ENCODE data around the gene DAB1. TPM values are rescaled to one million over a fixed set of nuclear protein-coding genes. Genes with fewer than 3 reads are reported as not detected.

The DAB1 gene
- polyA plus RNA-seq, 1 donor from 2014 or later, result 11.4 TPM

- Histone ChIP-seq H3K4me2 (ENCODE audit: low read length) (no peak overlapping the region), H3K79me2 (replicated peaks; ENCODE audit: insufficient read depth, low read length) (no peaks in the 10 kb centered on the region), H3K36me3 (ENCODE audit: insufficient read depth, low read length) (no peaks in the 10 kb centered on the region), H3K4me3 (ENCODE audit: low read length) (no peak overlapping the region), H4K20me1 (ENCODE audit: insufficient read depth) (no peaks in the 10 kb centered on the region), H2AFZ (ENCODE audit: low read depth, low read length) (no peak overlapping the region), H3K27me3 (ENCODE audit: insufficient read depth, low read depth, low read length) (no peaks in the 10 kb centered on the region), H3K9ac (ENCODE audit: low read length) (no peak overlapping the region), H3K9me3 (ENCODE audit: low read length) (no peaks in the 10 kb centered on the region), H3K9me2 (ENCODE audit: insufficient read depth, low read length) (no peaks in the 10 kb centered on the region), H3K27ac (ENCODE audit: low read length) (no peak overlapping the region), H3F3A (ENCODE audit: insufficient read depth, low read length, poor library complexity, severe bottlenecking) (no peaks in the 10 kb centered on the region)
- TF ChIP-seq MXI1 (conservative IDR thresholded peaks at IDR 0.05; ENCODE audit: poor library complexity, severe bottlenecking), result no peak
- no peak for TF ChIP-seq REST (IDR thresholded peaks at IDR 0.05; ENCODE audit: borderline replicate concordance)
- TF ChIP-seq RAD21 (conservative IDR thresholded peaks at IDR 0.05), result no peak
- TF ChIP-seq EP300 (conservative IDR thresholded peaks at IDR 0.05; ENCODE audit: poor library complexity, severe bottlenecking), result no peak
- TF ChIP-seq TAF1 (IDR thresholded peaks at IDR 0.05; ENCODE audit: low read depth), result no peak
- no peak for TF ChIP-seq POLR2AphosphoS5 (IDR thresholded peaks at IDR 0.05)
- TF ChIP-seq CTCF (IDR thresholded peaks at IDR 0.05; ENCODE audit: poor library complexity, severe bottlenecking), result no peak
- no peak for TF ChIP-seq SMC3 (conservative IDR thresholded peaks at IDR 0.05; ENCODE audit: poor library complexity)
- no peak for TF ChIP-seq EZH2 (IDR thresholded peaks at IDR 0.05; ENCODE audit: borderline replicate concordance, insufficient read depth, low read length, poor library complexity, severe bottlenecking)
Observed at GRCh38 chr1:57302812-57303596, 120.9 kb downstream of the DAB1 start.

GRCh38 chr1:57300186-57300585 is 123.7 kb downstream of the DAB1 start:
- no peaks in the 10 kb centered on the region for H3K9me2 ChIP-seq (ENCODE audit: insufficient read depth, low read length)
- no peaks in the 10 kb centered on the region for H3K27me3 ChIP-seq (ENCODE audit: insufficient read depth, low read depth, low read length)
- no peak overlapping the region for H3K4me3 ChIP-seq (ENCODE audit: low read length)
- no peaks in the 10 kb centered on the region for H3K9me3 ChIP-seq (ENCODE audit: low read length)
- no peak overlapping the region for H3K9ac ChIP-seq (ENCODE audit: low read length)
- no peaks in the 10 kb centered on the region for H4K20me1 ChIP-seq (ENCODE audit: insufficient read depth)
- no peak for TF ChIP-seq REST (IDR thresholded peaks at IDR 0.05; ENCODE audit: borderline replicate concordance)
- TF ChIP-seq CTCF (IDR thresholded peaks at IDR 0.05; ENCODE audit: poor library complexity, severe bottlenecking), result no peak
- TF ChIP-seq RAD21 (conservative IDR thresholded peaks at IDR 0.05), result no peak
- no peak for TF ChIP-seq SMC3 (conservative IDR thresholded peaks at IDR 0.05; ENCODE audit: poor library complexity)
- TF ChIP-seq POLR2AphosphoS5 (IDR thresholded peaks at IDR 0.05), result no peak
- no peak for TF ChIP-seq TAF1 (IDR thresholded peaks at IDR 0.05; ENCODE audit: low read depth)
- TF ChIP-seq EZH2 (IDR thresholded peaks at IDR 0.05; ENCODE audit: borderline replicate concordance, insufficient read depth, low read length, poor library complexity, severe bottlenecking), result no peak
- TF ChIP-seq EP300 (conservative IDR thresholded peaks at IDR 0.05; ENCODE audit: poor library complexity, severe bottlenecking), result no peak
- TF ChIP-seq MXI1 (conservative IDR thresholded peaks at IDR 0.05; ENCODE audit: poor library complexity, severe bottlenecking), result no peak
- no peak overlapping the region for H3K27ac ChIP-seq (ENCODE audit: low read length)
- H3K36me3 ChIP-seq (ENCODE audit: insufficient read depth, low read length), result no peaks in the 10 kb centered on the region
- H3K79me2 ChIP-seq (replicated peaks; ENCODE audit: insufficient read depth, low read length), result no peaks in the 10 kb centered on the region
- H3K4me2 ChIP-seq (ENCODE audit: low read length), result no peak overlapping the region
- no peak overlapping the region for H2AFZ ChIP-seq (ENCODE audit: low read depth, low read length)
- H3F3A ChIP-seq (ENCODE audit: insufficient read depth, low read length, poor library complexity, severe bottlenecking), result no peaks in the 10 kb centered on the region

All from neural cell (in vitro differentiated cells).